Right cardiac atrium (tissue), 5 donors: ENCODE data around the gene ATXN10. TPM values are rescaled to one million over a fixed set of nuclear protein-coding genes. Genes with fewer than 3 reads are reported as not detected.

Experiments used
- ATAC-seq, 2 donors: fragments of 200-7000 bp; cut with Tn5 transposase; one replicate each; pipeline versions ENCODE4 v1.8.0 to v1.9.1; 2020; ENCODE audit warnings: moderate library complexity in 2 of 2, mild to moderate bottlenecking in 1 of 2
- DNase-seq, 3 donors: peaks; one replicate each; pipeline ENCODE4 v3.0.0-alpha.2; 2020
- H3K27ac ChIP-seq: one replicate; pipeline ENCODE4 v1.5.1; 2013; ENCODE audit warnings: mild to moderate bottlenecking, low read length, control low read depth, moderate library complexity
- H3K27me3 ChIP-seq: one replicate; pipeline ENCODE4 v1.6.1; 2013; ENCODE audit not compliant: control insufficient read depth, insufficient read depth
- H3K4me1 ChIP-seq: one replicate; pipeline ENCODE4 v1.6.1; 2013; ENCODE audit warnings: low read length; ENCODE audit not compliant: control insufficient read depth, insufficient read depth
- H3K4me3 ChIP-seq: one replicate; pipeline ENCODE4 v1.5.1; 2013; ENCODE audit warnings: low read length, control low read depth
- H3K9me3 ChIP-seq: one replicate; pipeline ENCODE4 v1.6.1; 2013; ENCODE audit warnings: low read length; ENCODE audit not compliant: control insufficient read depth
- WGBS: extraction: QIAGEN DNeasy Blood & Tissue Kit; methylation state at CpG from one replicate; pipeline ENCODE4 v1.1.7; 2013; 5-methylcytosine and 5-hydroxymethylcytosine counted together
- intact Hi-C, 4 donors: fragments of 100-400 bp; cut with DNase I; formaldehyde crosslinking; loops; one replicate each; pipeline versions ENCODE4 v1.11.0 to v1.14.0; 2022 to 2023
- polyA plus RNA-seq: library from polyadenylated mRNA; stranded (reverse); fragments of 200-250 nt; gene quantifications from one replicate; pipeline ENCODE4 v1.2.3, GENCODE V29; 2013
- total RNA-seq, 4 donors: library from RNA; stranded (reverse); fragmentation: NEBNext Ultra II Directional; extraction: Animal tissue kit (Norgen Biotek cat#: 25700); gene quantifications; one replicate each; pipeline ENCODE4 v1.2.1, GENCODE V29; 2021
- donor health status: healthy with polysubstance abuse.
- donor health status: DM: no; HTN: yes; CAD: no.
- donor health status: DM: no; HTN: no; CAD: no.
- donor health status: DM: no; HTN: yes; CAD: no; lungs with severe emphysema.
- donor health status: DM: yes; HTN: yes; CAD: no.

The ATXN10 gene
- total and polyA plus RNA-seq, 5 donors = 96.6 to 176 (median 147) TPM

DNA sequence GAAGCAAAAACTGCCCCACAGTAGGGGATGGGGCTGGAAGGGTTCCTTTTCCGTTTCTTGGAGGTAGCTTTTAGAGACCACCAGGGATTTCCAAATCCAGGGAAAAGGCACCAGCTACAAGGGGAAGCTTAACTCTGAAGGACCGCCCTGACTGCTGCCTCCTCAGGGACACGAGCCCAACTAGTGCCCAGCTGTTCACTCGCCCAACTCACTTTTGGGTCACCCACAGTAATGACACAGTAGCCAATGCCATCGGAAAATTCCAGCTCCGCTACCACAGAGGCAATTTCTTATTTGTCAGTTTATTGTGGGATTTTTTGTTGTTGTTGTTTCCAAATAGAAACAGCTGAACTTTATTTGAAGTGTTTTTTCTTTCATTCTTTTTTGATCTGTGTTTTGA, 141.3 kb downstream of the ATXN10 start:
- intact Hi-C loops = no loop called here
- no peak overlapping the region for H3K4me3 ChIP-seq
- WGBS = 95% methylated on average over 6 of the region's 6 CpGs
- H3K27ac ChIP-seq = no peak overlapping the region
- H3K9me3 ChIP-seq = no peaks in the 10 kb centered on the region
- no peak for ATAC-seq
- H3K4me1 ChIP-seq = no peaks in the 10 kb centered on the region
- H3K27me3 ChIP-seq = no peaks in the 10 kb centered on the region
- no peak for DNase-seq

GRCh38 chr22:45814198-45814597, 142.6 kb downstream of the ATXN10 start:
- Histone ChIP-seq H3K9me3 (no peaks in the 10 kb centered on the region), H3K4me3 (no peak overlapping the region), H3K4me1 (no peaks in the 10 kb centered on the region), H3K27me3 (no peaks in the 10 kb centered on the region), H3K27ac (no peak overlapping the region)
- DNase-seq (no peak), ATAC-seq (no peak)
- WGBS = 97% methylated on average over 2 of the region's 2 CpGs
- intact Hi-C loops = no loop called here

DNA sequence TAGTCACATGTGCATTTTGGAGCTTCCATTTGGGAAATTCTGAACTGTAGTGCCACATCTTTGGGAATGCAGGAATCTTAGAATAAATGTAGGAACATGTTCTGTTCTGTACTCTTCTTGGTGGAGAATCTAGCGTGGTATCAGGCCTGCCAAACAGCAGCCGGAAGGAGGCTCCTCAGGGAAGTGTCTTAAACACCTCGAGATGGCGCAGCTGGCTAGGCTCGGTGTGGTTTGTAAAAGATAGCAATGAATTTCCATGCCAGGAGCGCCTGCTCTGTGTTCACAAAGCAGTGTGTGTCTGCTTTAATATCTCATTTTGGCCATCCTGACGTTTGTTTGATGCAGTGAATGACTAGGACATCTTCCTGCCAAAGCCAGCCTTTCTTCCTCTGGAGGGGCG, 145.1 kb downstream of the ATXN10 start:
- H3K9me3 ChIP-seq = no peaks in the 10 kb centered on the region
- no peaks in the 10 kb centered on the region for H3K4me1 ChIP-seq
- intact Hi-C loops = no loop called here
- H3K27me3 ChIP-seq = no peaks in the 10 kb centered on the region
- H3K27ac ChIP-seq = no peak overlapping the region
- H3K4me3 ChIP-seq = no peak overlapping the region
- 79% methylated on average over 8 of the region's 8 CpGs for WGBS
- no peak for DNase-seq
- no peak for ATAC-seq

- no peak overlapping the region for H3K4me3 ChIP-seq
- no peaks in the 10 kb centered on the region for H3K4me1 ChIP-seq
- intact Hi-C loops = no loop called here
- no peak overlapping the region for H3K27ac ChIP-seq
- WGBS = 67% methylated on average over 8 of the region's 8 CpGs
- no peaks in the 10 kb centered on the region for H3K9me3 ChIP-seq
- DNase-seq (peak; percentile 22 to 64 (median 63)), ATAC-seq (peak; percentile 83 to 87)
- H3K27me3 ChIP-seq = no peaks in the 10 kb centered on the region
Measured at GRCh38 chr22:45817745-45818423, 146.2 kb downstream of the ATXN10 start.

DNA sequence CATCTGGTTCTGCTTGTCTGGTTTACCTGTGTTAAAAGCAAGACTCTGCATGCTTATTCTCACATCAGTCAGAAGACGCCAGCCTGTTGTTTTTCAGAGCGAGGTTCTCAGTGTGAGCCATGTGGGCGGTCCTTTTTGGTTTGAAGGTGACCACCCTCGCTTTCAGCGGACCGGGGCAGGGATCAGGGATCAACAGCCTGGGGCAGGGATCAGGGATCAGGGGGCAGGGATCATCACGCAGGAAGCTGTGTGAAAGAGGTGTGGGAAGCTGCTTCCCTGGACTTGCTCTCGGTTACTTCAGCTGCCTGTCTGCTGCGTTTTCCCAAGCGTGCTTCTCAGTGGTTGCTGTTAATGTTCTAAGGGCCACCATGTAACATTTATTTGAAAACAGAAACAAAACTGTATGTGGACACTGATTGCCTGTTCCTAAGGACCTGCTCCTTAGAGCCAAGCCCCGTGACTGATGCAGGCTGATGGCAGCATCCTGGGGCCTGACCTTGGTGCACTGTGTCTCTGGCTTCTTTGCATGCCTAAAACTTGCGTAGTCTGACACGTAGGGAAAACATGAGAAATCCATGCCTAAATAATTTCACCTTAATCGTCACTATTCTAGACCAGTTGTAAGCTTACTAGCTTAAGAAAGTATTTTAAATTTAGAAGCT, 146.9 kb downstream of the ATXN10 start:
- WGBS = 84% methylated on average over 14 of the region's 14 CpGs
- Histone ChIP-seq H3K27me3 (no peaks in the 10 kb centered on the region), H3K9me3 (no peaks in the 10 kb centered on the region), H3K4me3 (no peak overlapping the region), H3K27ac (peak overlapping the region; percentile 8), H3K4me1 (no peaks in the 10 kb centered on the region)
- intact Hi-C loops = no loop called here
- ATAC-seq = peak in 1 of 2 donors; percentile 23
- no peak for DNase-seq

- WGBS = 92% methylated on average over 5 of the region's 5 CpGs
- no peak for DNase-seq
- H3K4me1 ChIP-seq = no peaks in the 10 kb centered on the region
- no peak for ATAC-seq
- H3K9me3 ChIP-seq = no peaks in the 10 kb centered on the region
- intact Hi-C loops = no loop called here
- H3K27ac ChIP-seq = no peak overlapping the region
- no peak overlapping the region for H3K4me3 ChIP-seq
- H3K27me3 ChIP-seq = no peaks in the 10 kb centered on the region
Measured at GRCh38 chr22:45819305-45819704, 147.7 kb downstream of the ATXN10 start.

DNA sequence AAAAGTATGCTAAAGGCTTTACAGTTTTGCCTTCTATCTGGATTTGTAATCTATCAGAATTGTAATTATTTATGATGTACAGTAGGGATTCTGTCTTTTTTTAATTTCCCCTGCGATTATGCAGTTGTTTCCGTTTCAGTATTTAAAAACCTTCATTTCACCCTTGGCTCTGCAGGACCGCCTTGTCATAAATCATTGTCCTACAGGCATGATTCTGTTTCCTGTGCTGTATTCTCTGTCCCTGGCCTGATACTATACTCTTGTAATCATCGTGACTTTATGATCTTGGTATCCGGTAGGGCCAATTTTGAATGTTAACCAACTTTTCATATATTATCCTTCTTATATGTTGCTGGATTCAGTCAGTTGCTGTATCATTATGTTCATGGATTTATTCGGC, 151.7 kb downstream of the ATXN10 start:
- Histone ChIP-seq H3K27ac (no peak overlapping the region), H3K4me3 (no peak overlapping the region), H3K9me3 (no peaks in the 10 kb centered on the region), H3K27me3 (no peaks in the 10 kb centered on the region), H3K4me1 (no peaks in the 10 kb centered on the region)
- no peak for ATAC-seq
- no peak for DNase-seq
- WGBS = 81% methylated on average over 6 of the region's 6 CpGs
- intact Hi-C loops = no loop called here

DNA sequence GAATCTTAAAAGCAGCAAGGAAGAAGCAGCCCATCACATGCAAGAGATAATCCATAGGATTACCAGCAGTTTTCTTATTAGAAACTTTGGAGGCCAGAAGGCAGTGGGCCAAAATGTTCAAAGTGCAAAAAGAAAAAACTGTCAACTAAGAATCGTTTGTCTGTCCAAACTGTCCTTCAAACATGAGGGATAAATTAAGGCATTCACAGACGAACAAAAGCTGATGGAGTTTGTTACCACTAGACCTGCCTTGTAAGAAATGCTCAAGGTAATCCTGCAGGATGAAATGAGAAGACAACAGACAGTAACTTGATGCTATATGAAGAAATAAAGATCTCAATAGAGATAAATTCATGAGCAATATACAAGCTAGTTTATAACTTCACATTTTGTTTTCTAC, 154.9 kb downstream of the ATXN10 start:
- Histone ChIP-seq H3K9me3 (no peaks in the 10 kb centered on the region), H3K27ac (no peak overlapping the region), H3K4me3 (no peak overlapping the region), H3K4me1 (no peaks in the 10 kb centered on the region), H3K27me3 (no peaks in the 10 kb centered on the region)
- DNase-seq = no peak
- intact Hi-C loops = no loop called here
- ATAC-seq = no peak
- WGBS = 93% methylated on average over 2 of the region's 2 CpGs

- 97% methylated on average over 1 of the region's 1 CpG for WGBS
- no peak overlapping the region for H3K4me3 ChIP-seq
- ATAC-seq = no peak
Measured at GRCh38 chr22:45828841-45829240, 157.2 kb downstream of the ATXN10 start.

DNA sequence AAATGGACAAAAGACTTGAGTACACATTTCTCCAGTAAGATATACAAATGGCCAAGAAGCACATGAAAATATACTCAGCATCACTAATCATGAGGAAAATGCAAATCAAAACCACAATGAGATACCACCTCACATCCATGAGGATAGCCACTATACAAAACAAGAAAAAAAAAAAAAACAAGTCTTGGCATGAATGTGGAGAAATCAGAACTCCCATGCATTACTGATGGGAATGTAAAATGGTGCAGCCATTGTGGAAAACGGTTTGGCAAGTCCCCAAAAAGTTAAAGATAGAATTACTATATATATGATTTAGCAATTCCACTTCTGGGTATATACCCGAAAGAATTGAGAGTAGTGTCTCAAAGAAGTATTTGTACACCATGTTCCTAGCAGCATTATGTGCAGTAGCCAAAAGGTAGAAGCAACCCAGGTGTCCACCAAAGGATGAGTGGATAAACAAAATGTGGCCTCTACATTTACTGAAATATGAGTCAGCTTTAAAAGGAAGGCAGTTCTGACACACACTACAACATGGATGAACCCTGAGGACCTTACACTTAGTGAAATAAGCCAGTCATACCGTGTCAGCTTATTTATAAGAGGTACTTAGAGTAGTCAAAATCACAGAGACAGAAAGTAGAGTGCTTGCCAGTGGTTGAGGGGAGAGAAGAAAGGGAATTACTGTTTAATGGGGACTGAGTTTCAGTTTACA, 159.1 kb downstream of the ATXN10 start:
- Histone ChIP-seq H3K27me3 (no peaks in the 10 kb centered on the region), H3K4me3 (no peak overlapping the region), H3K9me3 (no peaks in the 10 kb centered on the region), H3K4me1 (no peaks in the 10 kb centered on the region), H3K27ac (no peak overlapping the region)
- DNase-seq (no peak), ATAC-seq (no peak)
- intact Hi-C loops = no loop called here
- 68% methylated on average over 3 of the region's 3 CpGs for WGBS

More at GRCh38 chr22:45828841-45829240, 157.2 kb downstream of the ATXN10 start:
- H3K4me1 ChIP-seq = no peaks in the 10 kb centered on the region
- no peak for DNase-seq
- no peaks in the 10 kb centered on the region for H3K27me3 ChIP-seq
- no peak overlapping the region for H3K27ac ChIP-seq
- intact Hi-C loops = no loop called here
- no peaks in the 10 kb centered on the region for H3K9me3 ChIP-seq

GRCh38 chr22:45831394-45831793, 159.8 kb downstream of the ATXN10 start:
- H3K9me3 ChIP-seq = no peaks in the 10 kb centered on the region
- DNase-seq = no peak
- no peak overlapping the region for H3K27ac ChIP-seq
- intact Hi-C loops = no loop called here
- H3K4me1 ChIP-seq = no peaks in the 10 kb centered on the region
- no peaks in the 10 kb centered on the region for H3K27me3 ChIP-seq
- ATAC-seq = no peak
- WGBS = 78% methylated on average over 2 of the region's 2 CpGs
- H3K4me3 ChIP-seq = no peak overlapping the region
